Muscle layer of duodenum (tissue), 2 donors: Measurements from ENCODE around the gene SPATA31D1.

Experiments
- H3K27ac ChIP-seq: one replicate; pipeline ENCODE4 v1.7.0; 2013; ENCODE audit warnings: mild to moderate bottlenecking, low read length
- H3K27me3 ChIP-seq: one replicate; pipeline ENCODE4 v1.7.0; 2013; ENCODE audit warnings: low read depth, mild to moderate bottlenecking, control low read depth, low read length
- H3K36me3 ChIP-seq, 2 donors: one replicate each; pipeline ENCODE4 v1.7.0; 2013; ENCODE audit warnings: low read length in 2 of 2, control low read depth in 1 of 2, mild to moderate bottlenecking in 1 of 2; ENCODE audit not compliant: insufficient read depth in 2 of 2, control insufficient read depth in 1 of 2
- H3K4me1 ChIP-seq, 2 donors: one replicate each; pipeline ENCODE4 v1.7.0; 2013; ENCODE audit warnings: low read length in 2 of 2, mild to moderate bottlenecking in 2 of 2, control low read depth in 1 of 2, moderate library complexity in 1 of 2; ENCODE audit not compliant: insufficient read depth in 2 of 2, control insufficient read depth in 1 of 2
- H3K4me3 ChIP-seq, 2 donors: one replicate each; pipeline ENCODE4 v1.7.0; 2013; ENCODE audit warnings: low read length in 2 of 2, low read depth in 1 of 2, mild to moderate bottlenecking in 1 of 2
- H3K9me3 ChIP-seq, 2 donors: one replicate each; pipeline ENCODE4 v1.7.0; 2013; ENCODE audit warnings: low read length in 2 of 2, control low read depth in 1 of 2, mild to moderate bottlenecking in 1 of 2; ENCODE audit not compliant: control insufficient read depth in 1 of 2
- donor health status: healthy.

Gene SPATA31D1

DNA sequence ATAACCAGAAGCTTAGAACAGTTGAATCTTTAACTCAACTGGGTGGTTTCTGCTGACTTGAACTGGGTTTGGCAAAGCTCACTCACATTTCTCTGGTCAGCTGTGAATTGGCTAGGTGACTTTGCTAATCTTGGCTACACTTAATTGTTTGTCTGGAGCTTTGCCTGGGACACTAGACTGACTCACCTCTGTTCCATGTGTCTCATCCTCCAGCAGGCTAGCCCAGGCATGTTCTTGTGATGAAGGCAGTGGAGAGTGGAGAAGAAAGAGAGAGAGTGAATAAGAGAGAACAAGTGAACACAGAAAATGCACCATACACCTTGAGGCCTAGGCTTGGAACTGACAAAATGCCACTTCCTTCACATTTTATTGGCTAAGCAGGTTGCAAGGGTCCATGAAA lies 32.6 kb downstream of the SPATA31D1 start:
- Histone ChIP-seq H3K4me3 (no peak overlapping the region), H3K9me3 (no peaks in the 10 kb centered on the region), H3K27ac (peak overlapping the region; percentile 40), H3K4me1 (peaks cover 0 to 13% of the 10 kb centered on the region in 2 donors), H3K27me3 (no peaks in the 10 kb centered on the region), H3K36me3 (no peaks in the 10 kb centered on the region)

DNA sequence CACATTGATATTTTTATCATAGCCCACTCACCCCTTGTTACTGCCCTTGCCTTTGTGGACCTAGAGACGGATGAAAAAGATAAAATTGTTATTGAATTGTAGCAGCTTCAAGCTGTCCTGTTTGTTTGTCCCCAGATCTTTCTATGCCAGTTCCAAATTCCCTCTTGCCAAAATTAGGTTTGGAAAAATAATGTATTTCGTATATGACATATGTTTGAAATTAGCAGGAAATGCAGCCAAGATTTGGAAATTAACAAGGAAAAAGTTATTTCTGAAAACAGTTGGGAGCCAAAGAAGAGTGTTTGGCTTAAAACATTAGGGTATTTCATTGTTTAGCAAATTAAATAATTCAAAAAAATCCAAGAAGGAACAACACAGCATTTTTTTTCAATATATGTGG lies 33.5 kb downstream of the SPATA31D1 start:
- Histone ChIP-seq H3K9me3 (no peaks in the 10 kb centered on the region), H3K27me3 (no peaks in the 10 kb centered on the region), H3K36me3 (no peaks in the 10 kb centered on the region), H3K4me1 (peaks cover 0 to 13% of the 10 kb centered on the region in 2 donors), H3K4me3 (no peak overlapping the region), H3K27ac (peak overlapping the region; percentile 40)

DNA sequence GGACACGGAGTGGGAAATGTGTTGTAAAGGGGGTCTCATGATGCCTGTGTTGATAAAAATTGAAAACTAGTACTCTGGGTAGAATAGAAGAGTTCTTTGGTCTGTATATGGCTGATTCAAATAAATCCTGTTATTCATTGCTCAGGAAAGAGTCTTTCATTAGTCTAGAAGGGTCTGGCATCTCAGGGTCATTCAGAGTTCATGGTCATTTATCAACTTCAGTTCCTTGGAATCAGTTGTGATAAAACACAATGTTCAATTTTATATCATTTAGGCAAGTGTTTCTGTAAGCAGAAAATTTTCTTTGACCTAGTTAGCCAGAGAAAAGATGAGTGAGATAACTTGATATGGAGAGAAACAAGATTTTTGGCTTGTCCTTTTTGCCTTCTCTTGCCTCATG lies 36.3 kb downstream of the SPATA31D1 start:
- Histone ChIP-seq H3K9me3 (no peaks in the 10 kb centered on the region), H3K4me3 (no peak overlapping the region), H3K36me3 (no peaks in the 10 kb centered on the region), H3K4me1 (peaks cover 0 to 13% of the 10 kb centered on the region in 2 donors), H3K27me3 (no peaks in the 10 kb centered on the region), H3K27ac (no peak overlapping the region)

DNA sequence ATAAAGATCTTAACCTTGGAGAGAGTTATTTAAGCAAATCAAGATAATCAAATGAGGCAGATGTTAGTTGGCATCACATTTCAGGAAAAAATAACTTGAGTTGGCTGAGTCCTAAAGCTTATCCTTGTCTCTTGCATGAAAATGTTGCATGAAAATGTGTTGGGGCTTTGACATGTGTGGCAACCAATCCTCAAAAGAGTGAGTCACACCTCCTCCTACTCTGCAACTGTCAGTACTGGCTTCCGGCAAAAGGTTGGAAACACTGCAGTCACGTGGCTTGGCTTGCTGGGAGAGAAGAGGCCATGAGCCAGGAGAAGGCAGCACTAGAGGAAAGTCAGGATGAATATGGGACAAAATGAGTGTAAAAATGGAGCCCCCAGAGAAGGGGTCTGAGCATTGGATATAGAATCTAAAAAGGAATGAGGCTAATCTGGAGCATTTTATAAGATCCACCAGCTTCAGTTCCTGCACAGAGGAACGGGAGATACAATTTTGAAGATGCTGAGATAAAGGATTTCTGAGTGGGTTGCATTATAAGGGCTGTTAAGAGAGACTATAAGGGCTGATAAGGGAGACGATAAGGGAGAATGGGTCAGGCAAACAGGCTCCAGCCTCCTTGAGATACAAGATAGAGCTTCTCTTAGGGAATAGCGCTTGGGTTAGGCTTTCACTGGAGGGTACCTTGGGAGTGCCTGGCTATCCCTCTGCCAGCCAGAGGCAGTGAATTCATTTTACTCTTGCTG lies 43.1 kb downstream of the SPATA31D1 start:
- H3K36me3 ChIP-seq: no peaks in the 10 kb centered on the region
- peaks cover 0 to 5% of the 10 kb centered on the region in 2 donors for H3K4me1 ChIP-seq
- no peaks in the 10 kb centered on the region for H3K27me3 ChIP-seq
- H3K9me3 ChIP-seq: no peaks in the 10 kb centered on the region
- no peak overlapping the region for H3K27ac ChIP-seq
- no peak overlapping the region for H3K4me3 ChIP-seq

DNA sequence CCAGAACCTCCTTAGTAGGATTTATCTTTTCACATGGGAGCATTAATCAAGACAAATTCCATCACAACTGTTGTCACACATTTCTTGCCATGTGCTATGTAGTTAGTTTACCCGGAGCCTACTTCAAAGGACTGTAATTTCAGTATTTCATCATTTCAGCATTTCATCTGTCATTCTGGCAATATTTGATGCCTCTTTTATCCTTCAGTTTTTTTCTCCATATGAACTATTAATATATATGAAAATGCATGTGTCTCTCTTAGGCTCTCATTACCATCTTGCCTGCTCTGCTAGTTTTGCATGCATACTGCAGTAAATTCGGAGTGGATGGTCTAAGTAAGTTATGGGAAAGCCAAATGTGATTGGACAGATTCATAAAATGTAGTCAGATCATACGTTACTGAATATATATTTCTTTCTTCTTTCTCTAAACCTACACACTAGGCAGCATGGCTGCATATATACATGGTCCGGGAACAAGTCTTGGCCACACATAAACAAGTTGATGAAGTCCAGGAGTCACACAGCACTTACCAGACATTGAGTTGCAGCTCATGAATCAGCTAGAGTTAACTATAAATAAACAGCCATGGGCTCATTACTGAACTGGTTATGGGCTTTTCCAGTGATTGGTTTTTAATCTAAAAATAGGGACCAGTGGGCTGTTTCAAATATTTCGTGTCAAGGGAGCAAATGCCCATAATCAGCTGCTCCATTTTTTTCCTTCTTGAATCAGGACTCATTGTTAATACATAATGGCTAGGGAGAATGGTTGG lies 46.6 kb downstream of the SPATA31D1 start:
- H3K4me1 ChIP-seq: peaks cover 0 to 5% of the 10 kb centered on the region in 2 donors
- H3K36me3 ChIP-seq: no peaks in the 10 kb centered on the region
- H3K9me3 ChIP-seq: no peaks in the 10 kb centered on the region
- H3K27ac ChIP-seq: no peak overlapping the region
- no peak overlapping the region for H3K4me3 ChIP-seq
- no peaks in the 10 kb centered on the region for H3K27me3 ChIP-seq

DNA sequence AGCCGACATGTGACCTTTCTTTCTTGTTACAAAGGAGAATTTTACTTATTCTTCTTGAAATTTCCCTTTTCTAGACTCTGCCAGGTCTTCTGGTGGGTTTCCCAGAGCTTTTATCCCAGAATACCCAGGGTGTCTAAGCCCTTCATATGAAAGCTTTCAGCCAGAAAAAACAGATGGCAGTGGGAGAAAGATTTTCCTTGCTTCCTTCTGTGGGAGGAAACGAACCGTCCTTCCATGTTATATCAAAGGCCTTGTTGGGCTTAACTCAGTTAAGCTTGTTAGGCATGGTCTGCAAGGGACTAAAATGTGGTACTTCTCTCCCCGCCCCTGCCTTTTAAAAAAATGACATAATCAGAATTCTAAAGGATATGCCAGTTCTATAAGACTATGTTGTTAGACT lies 47.5 kb downstream of the SPATA31D1 start:
- H3K4me3 ChIP-seq: no peak overlapping the region
- H3K36me3 ChIP-seq: no peaks in the 10 kb centered on the region
- no peak overlapping the region for H3K27ac ChIP-seq
- H3K9me3 ChIP-seq: no peaks in the 10 kb centered on the region
- H3K4me1 ChIP-seq: peaks cover 0 to 5% of the 10 kb centered on the region in 2 donors
- H3K27me3 ChIP-seq: no peaks in the 10 kb centered on the region

DNA sequence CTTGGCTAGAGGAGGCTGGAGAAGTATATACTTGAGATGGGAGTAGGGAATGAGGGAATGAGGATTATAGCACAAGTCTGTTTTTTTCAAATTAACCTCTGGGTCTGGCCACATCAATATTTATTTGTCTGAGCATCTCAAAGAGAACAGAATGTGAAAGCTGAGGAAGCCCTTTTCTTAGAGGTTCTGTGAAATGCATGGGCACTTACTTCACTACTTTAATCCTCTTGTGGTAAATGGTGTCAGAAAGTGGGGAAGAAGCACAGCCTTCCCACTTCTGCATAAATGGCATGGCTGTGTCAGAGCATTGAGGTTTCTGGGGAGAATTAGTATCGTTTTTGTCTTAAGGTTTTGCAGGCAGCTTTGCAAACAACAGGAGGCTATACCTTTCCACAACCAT lies 48.6 kb downstream of the SPATA31D1 start:
- H3K4me1 ChIP-seq: peaks cover 0 to 5% of the 10 kb centered on the region in 2 donors
- no peak overlapping the region for H3K4me3 ChIP-seq
- H3K36me3 ChIP-seq: no peaks in the 10 kb centered on the region
- H3K9me3 ChIP-seq: no peaks in the 10 kb centered on the region
- H3K27me3 ChIP-seq: no peaks in the 10 kb centered on the region
- no peak overlapping the region for H3K27ac ChIP-seq

DNA sequence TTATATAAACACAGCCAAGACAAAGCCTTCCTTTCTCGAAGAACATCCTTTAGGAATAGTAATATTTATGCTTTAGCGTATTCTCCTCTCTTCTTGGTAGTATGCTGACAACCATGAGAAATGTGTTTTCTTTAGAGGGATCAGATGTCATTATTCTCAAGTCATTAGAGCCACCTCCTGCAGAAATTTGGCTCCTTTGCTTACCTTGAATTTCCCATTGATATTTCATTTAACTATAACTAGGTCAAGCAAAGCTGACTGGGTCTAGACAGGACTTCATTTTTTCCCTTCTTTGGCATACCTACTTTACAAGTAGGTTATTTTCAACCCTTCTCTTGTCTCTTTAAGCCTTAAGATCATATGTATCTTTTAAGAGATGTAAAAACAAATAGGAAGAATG lies 50.3 kb downstream of the SPATA31D1 start:
- Histone ChIP-seq H3K27me3 (no peaks in the 10 kb centered on the region), H3K4me3 (no peak overlapping the region), H3K36me3 (no peaks in the 10 kb centered on the region)

More for the DNA sequence above, 50.3 kb downstream of the SPATA31D1 start:
- H3K4me1 ChIP-seq: peaks cover 0 to 5% of the 10 kb centered on the region in 2 donors
- H3K9me3 ChIP-seq: no peaks in the 10 kb centered on the region
- no peak overlapping the region for H3K27ac ChIP-seq
